ENCODE data around the gene OTUD7B.
"Not testable (repeated sequence)": the region's sequence is repeated elsewhere in the genome, so short reads cannot be mapped to it uniquely, and the experiment has no call there.

Gene OTUD7B

DNA sequence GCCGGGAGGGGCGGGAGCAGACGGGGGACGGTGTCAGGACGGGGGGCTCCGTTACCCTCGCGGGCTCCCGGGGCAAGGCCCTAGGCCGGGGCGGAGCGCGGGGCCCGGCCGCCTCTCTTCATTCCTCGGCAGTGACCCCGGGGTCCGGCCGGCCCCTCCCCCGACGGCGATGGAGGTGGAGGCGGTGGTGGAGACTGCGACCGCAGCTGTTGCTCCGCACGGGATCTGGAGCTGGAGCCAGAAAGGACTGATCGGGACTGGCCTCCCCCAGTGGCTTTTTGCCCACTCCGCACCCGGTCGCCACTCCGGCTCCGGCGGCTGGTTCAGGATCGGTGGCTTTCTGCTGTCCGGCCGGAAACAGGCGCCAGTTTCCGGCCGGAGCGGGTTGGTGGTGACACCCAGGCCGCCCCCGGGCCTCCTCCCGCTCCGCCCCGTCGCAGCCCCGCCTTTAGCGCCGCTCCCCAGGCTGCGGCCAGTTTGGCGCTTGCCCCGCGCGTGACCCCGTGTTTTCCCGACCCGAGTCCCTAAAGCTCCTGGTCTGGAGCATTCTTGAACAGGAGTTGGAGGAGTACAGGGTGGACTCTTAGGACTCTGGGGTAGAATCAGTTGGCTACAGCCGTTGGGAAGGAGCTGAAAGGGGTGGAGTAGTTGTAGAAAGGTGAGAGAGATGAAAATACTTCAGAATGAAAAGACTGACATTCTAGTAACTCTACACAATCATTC, at the start of gene OTUD7B:
TSS of gene OTUD7B (minus strand) at position 334 of the 723 bp plus-strand sequence. CDS start 33,216 bp downstream, outside the sequence.
- DNase-seq (ENCODE audit: low spot score): peak; percentile 75

DNA sequence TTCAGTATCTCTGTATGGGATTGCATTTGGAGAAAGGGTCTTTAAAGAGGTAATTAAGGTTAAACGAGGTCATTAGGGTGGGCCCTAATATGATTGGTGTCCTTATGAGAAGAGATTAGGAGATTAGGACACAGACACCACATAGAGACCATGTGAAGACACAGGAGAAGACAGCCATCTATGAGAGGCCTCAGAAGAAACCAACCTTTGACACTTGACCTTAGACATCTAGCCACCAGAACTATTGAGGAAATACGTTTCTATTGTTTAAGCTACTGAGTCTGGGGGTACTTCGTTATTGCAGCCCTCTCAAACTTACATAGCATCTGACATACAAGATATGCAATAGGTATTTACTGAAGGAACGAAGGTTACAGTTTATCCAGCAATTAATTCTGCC, 49.7 kb upstream of the OTUD7B start:
- no peak for DNase-seq (ENCODE audit: low spot score)

DNA sequence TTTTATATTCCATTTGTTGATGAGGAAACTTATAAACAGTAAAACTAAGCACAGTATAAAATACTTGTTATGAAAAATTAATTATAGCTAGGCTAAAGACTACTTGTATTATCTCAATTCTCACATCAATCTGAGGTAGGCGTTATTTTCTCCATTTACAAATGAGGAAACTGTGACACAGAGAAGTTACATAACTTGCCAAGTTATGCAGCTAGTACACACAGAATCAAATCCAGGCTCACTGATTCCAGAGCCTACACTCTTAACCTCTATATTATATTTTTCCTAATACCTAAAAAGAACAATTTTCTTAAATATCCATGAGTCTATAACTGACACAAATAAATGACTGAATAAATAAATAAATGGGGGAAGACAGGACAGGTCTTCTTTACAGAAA, 45.9 kb upstream of the OTUD7B start:
- no peak for DNase-seq (ENCODE audit: low spot score)

DNA sequence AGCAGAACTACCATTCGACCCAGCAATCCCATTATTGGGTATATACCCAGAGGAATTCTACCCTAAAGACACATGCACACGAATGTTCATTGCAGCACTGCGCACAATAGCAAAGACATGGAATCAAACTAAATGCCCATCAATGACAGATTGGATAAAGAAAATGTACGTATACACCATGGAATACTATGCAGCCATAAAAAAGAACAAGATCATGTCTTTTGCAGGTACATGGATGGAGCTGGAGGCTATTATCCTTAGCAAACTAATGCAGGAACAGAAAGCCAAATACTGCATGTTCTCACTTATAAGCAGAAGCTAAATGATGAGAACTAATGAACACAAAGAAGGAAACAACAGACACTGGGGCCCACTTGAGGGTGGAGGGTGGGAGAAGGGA, 45.0 kb upstream of the OTUD7B start:
- not testable (repeated sequence) for DNase-seq (ENCODE audit: low spot score)

DNA sequence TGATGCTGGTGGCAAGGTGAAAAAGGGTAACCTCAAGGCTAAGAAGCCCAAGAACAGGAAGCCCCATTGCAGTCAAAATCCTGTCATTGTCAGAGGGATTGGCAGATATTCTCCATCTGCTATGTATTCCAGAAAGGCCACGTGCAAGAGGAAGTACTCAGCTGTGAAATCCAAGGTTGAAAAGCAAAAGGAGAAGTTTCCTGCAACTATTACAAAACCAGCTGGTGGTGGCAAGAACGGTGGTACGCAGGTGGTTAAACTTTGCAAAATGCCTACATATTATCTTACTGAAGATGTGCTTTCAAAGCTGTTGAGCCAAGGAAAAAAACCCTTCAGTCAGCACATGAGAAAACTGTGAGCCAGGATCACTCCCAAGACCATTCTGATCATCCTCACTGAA, 43.4 kb upstream of the OTUD7B start:
- DNase-seq (ENCODE audit: low spot score): no peak

DNA sequence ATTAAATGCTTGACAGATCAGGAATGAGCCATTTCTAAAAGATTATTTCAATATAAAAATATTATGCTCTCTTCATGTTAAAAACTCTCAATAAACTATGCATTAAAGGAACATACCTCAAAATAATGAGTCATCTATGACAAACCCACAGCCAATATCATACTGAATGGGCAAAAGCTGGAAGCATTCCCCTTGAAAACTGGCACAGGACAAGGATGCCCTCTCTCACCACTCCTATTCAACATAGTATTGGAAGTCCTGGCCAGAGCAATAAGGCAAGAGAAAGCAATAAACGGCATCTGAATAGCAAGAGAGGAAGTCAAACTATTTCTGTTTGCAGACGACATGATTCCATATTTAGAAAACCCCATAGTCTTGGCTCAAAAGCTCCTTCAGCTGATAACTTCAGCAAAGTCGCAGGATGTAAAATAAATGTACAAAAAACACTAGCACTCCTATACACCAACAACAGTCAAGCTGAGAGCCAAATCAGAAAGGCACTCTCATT, 41.4 kb upstream of the OTUD7B start:
- DNase-seq (ENCODE audit: low spot score): not testable (repeated sequence)

DNA sequence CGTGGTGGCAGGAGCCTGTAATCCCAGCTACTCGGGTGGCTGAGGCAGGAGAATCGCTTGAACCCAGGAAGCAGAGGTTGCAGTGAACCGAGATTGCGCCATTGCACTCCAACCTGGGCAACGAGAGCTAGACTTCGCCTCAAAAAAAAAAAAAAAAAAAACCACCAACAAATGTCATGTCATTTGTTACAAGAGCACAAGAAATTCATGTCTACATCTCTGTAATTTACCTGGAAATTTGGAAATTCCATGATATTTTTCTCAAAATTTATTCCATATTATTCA, 40.5 kb upstream of the OTUD7B start:
- DNase-seq (ENCODE audit: low spot score): no peak

DNA sequence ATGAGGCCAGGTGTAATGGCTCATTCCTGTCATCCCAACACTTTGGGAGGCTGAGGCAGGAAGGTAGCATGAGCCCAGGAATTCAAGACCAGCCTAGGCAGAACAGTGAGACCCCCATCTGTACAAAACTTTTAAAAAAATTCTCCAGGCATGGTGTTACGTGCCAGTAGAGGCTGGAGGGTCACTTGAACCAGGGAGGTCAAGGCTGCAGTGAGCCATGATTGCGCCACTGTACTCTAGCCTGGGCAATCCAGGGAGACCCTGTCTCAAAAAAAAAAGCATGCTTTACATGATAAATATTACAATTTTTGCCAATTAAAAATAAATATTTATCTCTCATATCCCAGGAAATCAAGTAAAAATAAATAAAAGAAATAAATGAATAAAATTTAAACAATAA, 39.4 kb upstream of the OTUD7B start:
- DNase-seq (ENCODE audit: low spot score): no peak

DNA sequence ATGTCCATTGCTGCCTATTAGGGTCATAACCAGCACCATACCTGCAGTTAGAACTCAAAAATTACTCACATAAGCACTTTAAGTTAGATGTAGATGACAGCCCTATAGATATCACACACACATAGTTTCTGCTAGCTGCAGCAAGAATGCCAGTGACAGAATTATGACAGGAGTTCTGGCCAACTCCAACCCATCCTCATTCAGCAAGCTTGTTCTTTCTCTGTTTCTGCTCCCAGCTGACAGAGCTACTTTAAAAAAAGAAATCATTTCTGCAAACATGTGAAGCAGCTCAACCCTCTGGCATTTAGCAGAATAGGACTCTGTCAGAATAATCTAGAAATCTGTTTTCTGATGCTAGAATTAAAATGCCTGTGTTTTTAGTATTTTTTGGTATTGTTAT, 23.8 kb upstream of the OTUD7B start:
- DNase-seq (ENCODE audit: low spot score): no peak

DNA sequence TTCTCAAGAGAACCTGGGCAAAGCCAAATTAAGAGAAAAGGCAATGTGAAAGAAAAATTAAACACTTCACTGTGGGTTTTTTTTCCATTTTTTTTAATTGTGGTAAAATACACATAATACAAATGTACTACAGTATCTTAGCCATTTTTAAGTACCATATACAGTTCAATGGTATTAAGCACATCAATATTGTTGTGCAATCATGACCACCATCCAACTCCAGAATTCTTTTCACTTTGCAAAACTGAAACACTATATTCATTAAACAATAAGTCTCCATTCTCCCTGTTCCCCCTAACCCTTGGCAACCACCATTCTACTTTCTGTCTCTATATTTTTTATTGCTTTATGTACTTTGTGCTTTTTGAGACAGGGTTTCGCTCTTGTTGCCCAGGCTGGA, 17.8 kb upstream of the OTUD7B start:
- no peak for DNase-seq (ENCODE audit: low spot score)

DNA sequence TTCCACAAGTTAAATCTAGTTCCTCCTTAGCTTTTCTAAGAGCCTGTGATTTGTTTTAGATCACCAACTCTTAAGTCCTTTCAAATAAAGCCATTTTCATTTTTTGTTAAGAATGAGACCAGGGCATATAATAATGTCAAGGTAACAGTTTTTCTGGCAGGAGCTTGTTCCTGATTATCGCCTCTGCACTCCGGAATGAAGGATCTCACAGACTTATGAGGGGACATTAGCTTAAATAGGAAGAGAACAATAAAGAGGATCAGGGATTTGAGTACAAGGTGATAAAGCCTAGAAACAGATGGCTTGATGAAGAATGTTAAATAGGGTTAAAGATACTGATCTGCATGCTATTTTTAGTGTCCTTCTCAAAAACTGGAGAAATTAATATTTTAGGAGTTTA, 13.6 kb upstream of the OTUD7B start:
- no peak for DNase-seq (ENCODE audit: low spot score)

DNA sequence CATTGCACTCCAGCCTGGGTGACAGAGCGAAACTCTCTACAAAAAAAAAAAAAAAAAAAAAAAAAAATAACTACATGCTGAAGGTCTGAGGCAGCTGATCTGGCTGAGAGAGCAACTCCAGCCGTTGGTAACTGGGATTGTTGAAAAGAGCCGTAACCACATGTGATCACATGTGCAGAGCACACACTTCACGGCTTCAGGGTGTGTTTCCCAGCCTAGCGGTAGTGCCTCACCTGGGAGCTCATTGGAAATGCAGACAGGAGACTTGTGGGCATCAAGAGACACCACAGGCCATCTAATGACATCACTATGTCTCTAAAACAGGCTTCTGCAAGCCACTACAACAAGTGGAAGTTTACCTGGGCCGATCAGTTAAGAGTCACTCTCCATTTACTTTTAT, 11.8 kb upstream of the OTUD7B start:
- DNase-seq (ENCODE audit: low spot score): no peak

DNA sequence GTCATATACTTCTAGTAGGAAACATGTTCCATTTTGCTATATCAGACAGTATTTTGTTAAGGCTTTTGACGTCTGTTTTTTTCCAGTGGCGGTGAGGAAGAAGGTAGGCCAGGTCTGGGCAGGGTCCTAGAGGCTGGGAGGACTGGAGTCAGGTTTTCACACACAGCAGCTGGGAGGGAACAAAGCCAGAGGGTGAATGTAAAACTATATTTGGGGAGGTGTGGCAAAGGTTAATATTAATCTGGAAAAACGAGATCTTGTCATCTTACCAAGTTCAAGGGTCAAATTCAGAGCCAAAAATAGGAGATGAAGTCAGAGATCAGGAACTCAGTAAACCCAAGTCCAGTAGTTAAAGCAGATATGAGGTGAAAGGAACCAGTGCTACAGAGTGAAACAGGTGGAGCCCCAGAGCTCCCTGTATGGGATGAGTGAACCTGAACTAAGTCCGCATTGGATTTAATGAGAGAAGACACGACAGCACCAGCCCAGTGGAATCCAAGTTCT, 10.7 kb upstream of the OTUD7B start:
- DNase-seq (ENCODE audit: low spot score): no peak

DNA sequence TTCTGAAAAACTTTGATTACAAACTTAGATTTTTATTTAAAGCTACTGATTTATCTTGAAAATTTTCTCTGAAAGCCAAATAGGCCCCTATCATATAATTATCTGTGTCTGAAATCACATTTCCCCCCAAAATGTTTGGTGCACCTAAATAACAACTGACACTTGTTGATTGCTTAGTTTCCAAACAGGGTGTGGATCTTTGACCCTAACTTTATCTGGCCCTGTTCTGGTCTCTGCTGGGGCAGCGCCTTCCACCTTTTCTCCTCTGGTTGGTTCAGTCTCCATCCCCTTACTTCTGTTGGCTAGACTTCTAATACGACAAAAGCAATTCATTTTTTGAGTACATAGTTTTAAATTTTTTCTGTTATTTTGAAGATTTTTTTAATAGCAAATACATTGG, 10.2 kb upstream of the OTUD7B start:
- no peak for DNase-seq (ENCODE audit: low spot score)

DNA sequence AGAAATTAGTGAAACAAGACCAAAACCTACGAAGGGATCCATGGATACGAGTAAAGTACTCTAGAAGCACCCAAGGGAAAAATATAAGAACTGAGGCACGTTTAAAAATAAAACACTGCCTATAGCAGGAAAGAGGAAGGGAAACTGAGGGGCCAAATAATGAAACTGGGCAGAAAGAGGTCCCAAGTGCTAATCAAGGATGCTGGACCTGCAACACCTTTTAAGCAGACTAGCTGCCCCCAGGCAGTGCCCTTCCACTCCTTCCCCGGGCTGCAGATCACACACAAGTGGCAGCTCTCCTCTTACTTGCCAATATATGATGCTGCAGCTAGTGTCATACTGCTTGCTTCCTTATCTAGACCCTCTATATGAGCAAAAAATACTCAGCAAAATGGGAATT, 7.6 kb upstream of the OTUD7B start:
- no peak for DNase-seq (ENCODE audit: low spot score)

DNA sequence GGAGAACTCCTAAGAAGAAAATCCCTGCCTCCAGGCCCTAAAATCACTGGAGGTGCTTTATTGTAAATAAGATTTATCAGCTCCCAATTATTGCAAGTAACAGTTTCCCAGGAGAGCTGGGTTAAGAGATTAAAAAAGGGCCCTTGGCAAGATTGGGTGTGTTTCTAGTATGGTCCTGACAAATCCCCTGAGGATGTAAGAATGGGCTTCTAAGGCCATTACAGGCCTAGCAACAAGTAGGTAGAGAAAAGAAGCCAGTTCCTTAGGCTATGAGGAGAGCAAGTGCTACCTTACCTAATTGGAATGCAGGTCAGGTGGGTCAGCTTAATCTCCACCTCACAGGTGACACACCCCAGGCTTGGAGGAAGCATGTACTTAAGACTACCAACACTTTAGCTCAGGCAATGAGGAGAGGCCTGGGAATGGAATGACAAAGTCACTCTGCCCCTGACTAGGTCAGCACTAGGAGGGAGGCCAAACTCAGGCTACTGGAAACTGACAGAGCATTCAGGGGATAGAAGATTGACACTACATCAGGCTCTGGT, 6.8 kb upstream of the OTUD7B start:
- DNase-seq (ENCODE audit: low spot score): no peak

DNA sequence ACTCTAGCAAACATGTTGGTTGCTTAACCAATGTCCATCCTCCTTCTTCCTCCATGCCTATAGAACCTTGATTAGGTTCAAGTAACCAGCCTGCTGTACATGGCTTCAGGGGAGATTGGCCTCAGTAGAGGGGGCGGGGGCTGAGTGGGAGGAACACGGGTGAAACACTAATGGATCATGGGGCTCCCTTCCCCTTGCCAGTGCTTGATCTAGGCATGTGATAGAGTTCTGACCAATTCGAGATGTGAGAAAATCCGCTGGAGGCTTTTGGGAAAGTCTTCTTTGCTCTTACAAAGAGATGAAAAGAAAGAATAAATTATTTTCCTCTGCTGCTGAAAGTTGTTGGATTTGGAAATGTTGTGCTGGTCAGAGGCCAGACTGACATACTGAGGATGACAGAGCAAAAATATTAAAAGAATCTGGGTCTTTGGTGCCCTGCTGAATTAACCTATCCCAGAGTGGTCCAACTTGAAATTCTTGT, 5.2 kb upstream of the OTUD7B start:
- no peak for DNase-seq (ENCODE audit: low spot score)

DNA sequence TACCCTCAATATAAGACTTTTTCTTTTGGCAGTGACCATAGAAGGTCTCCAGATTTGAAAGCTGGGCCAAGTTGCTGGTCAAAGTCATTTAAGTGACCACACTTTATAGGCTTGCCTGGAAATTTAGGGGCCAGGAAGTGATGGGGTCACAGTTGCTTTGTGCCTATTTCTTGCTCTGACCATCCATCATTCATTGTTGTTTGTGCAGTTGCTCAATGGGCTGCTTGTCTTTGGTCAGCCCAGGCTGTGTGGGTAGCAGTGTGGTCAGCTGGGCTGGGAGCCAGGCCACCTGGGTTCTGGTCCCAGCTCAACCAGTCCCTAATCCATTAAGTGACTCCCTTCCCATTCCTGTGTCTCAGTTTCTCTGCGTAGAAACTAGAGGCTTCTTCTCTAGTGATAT, 2.1 kb upstream of the OTUD7B start:
- DNase-seq (ENCODE audit: low spot score): no peak

DNA sequence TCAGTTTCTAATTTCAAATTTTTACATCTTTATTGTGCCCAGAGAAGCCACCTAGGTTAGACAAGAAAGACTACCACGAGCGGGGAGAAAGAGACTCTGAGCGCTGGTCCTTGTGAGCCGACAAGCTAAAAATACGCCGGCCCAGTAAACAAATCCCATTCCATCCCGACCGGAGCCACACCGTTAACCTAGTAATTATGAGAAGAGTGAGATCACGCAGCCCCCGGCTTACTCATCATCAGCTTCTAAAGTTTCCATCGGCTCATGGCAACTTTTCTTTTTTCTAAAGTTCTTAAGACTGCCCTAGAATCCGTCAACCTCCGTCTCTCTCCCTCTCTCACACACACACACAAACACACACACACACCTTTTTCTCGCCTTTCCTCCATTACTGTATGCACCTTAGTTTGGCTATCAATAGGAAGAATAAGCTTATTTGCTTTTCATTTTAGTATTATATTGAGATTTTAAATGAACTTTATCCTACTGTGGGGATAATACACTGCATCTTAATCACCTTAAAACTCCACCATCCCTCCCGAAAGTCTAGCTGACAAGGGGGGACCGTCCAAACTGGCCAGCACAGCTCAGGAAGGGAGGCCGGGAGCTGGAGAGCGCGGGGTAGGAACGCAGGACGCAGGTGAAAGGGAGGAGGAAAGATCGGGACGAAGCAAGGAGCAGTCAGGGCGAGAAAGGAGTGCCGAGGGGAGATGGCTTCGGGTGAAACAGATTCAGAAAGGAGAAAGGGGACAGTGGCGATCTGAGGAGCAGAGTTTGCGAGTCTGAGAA, 728 bp downstream of the OTUD7B start:
- DNase-seq (ENCODE audit: low spot score): peak; percentile 64

DNA sequence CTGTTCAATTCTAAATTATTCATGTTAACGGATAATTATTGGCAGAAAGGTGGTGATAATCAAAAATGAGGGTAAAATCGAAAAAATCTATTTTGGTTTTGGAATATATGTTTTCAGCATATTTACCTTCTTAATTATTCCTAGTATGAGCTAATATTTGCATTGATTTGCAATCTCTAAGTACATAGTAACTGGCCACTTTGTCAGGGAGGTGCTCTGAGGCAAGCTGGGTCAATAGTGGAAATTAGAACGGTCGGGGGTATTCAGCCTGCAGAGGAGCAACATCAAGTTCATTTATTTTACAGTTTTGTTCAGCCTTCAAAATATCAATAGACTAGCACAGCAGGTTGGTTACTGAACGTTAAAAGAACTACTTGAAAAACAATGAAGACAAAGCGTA, 1.8 kb downstream of the OTUD7B start:
- no peak for DNase-seq (ENCODE audit: low spot score)

DNA sequence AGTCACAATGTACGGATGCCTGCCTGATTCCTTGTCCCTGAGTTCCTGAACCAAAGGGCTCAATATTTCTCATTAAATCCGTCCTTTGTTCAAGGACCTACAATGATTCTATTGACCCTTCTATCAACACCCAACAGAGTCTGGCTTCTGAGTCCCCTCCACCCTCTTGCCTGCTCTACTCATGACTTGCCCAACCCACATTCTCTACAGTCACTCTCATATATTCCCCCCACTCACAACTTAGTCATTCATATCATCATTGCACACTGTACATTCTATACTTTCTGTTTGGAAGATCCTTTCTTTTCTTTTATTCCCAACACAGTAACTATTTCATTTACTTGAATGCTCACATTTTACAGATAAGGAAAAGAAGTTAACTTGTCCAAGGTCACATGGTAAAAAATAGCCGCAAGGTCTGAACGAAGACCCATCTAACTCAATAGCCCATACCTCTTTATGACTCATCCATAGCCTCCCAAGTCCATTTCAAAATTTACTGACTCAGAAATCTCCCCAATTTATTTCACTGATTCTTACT, 3.6 kb downstream of the OTUD7B start:
- DNase-seq (ENCODE audit: low spot score): no peak

DNA sequence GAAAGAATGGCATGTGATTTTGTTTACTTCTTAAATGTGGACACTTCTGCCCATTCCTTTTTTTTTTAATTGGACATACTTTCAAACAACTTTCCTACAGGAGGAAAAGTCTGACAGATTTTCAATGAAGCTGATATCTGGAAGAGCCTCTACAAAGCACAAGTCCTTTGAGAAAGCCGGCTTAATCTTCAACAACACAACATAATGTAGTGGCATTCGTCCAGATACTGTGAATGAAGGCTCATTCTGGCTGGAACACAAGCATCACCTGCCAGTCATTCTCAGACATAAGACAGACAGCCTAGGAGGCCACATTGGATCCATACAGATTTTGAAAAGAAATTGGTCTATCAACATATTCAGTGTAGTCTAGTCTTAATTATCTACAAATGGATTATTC, 4.9 kb downstream of the OTUD7B start:
- DNase-seq (ENCODE audit: low spot score): no peak

DNA sequence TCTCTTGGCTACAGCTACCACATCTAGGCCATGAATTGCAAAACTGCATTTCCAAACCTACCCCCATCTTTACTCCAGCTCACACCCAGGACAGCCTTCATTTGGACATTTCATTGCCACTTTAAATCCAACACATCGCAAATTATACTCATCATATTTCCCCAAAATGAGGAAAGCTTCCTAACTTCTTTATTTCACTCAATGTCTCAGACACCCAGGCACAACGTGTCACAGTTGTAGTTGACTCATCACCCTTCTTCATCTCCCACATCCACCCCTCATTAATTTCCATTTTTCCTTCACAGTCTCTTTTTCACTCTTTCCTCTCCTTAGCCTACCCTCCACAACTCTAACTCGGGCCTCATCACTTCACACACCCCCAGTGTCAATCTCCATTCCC, 6.7 kb downstream of the OTUD7B start:
- no peak for DNase-seq (ENCODE audit: low spot score)

All from activated CD4-positive, alpha-beta T cell treated with anti-CD3 and anti-CD28 coated beads, Interleukin-2, Interleukin-4, amounts not matched to agents 100 ng/mL and 50 ng/mL, durations not matched to agents 16 hours and 8 hours (primary cell).